IMR-90 (cell line): ENCODE results near the gene MYOCD. TPM values are rescaled to one million over a fixed set of nuclear protein-coding genes. Genes with fewer than 3 reads are reported as not detected.

Experiments
- ATAC-seq: fragments of 200-7000 bp; cut with Tn5 transposase; 2 replicates; pipeline ENCODE4 v1.9.1; 2020; ENCODE audit warnings: low read depth, mild to moderate bottlenecking, moderate library complexity
- BruUV-seq: library from RNA; stranded (reverse); fragments of 400-500 nt; replicated peaks from 2 replicates; lab custom pipeline; 2021; lab: Mats Ljungman, UMichigan
- CTCF ChIA-PET: fragments of 300-600 bp; formaldehyde crosslinking; extraction: SDS; loops from one replicate; lab custom pipeline; 2021; ENCODE audit warnings: antibody characterized with exemption; lab: Yijun Ruan, JAX
- POLR2A ChIA-PET: fragments of 300-600 bp; sonication (Branson Sonifier 250); formaldehyde crosslinking; loops from one replicate; lab custom pipeline; 2022; ENCODE audit warnings: antibody characterized with exemption; ENCODE audit not compliant: unreplicated experiment; lab: Charles Lee
- DNase-seq: peaks from one replicate; pipeline ENCODE4 v3.0.0; 2013
- H2AFZ ChIP-seq: replicated peaks from 2 replicates; pipeline ENCODE3; 2013; ENCODE audit warnings: low read length, mild to moderate bottlenecking; ENCODE audit not compliant: poor library complexity
- H2AK5ac ChIP-seq: 2 replicates; pipeline ENCODE4 v1.6.1; 2013; ENCODE audit warnings: low read depth, low read length, inconsistent platforms
- H2AK9ac ChIP-seq: replicated peaks from 2 replicates; pipeline ENCODE3; 2013; ENCODE audit warnings: mild to moderate bottlenecking, low read depth, low read length, moderate library complexity; ENCODE audit not compliant: poor library complexity
- H2BK120ac ChIP-seq: 2 replicates; pipeline ENCODE4 v1.6.1; 2013; ENCODE audit warnings: low read depth, low read length, inconsistent platforms
- H2BK15ac ChIP-seq: 3 replicates; pipeline ENCODE4 v1.6.1; 2013; ENCODE audit warnings: low read depth, low read length, inconsistent platforms
- H2BK20ac ChIP-seq: 2 replicates; pipeline ENCODE4 v1.6.1; 2013; ENCODE audit warnings: low read depth, mild to moderate bottlenecking, inconsistent platforms, low read length, moderate library complexity
- H2BK5ac ChIP-seq: 2 replicates; pipeline ENCODE4 v1.6.1; 2013; ENCODE audit warnings: mild to moderate bottlenecking, low read depth, low read length, inconsistent platforms; ENCODE audit not compliant: poor library complexity, severe bottlenecking
- H3K14ac ChIP-seq: replicated peaks from 2 replicates; pipeline ENCODE4 v1.6.1; 2013; ENCODE audit warnings: low read depth, low read length, inconsistent platforms
- H3K18ac ChIP-seq: 2 replicates; pipeline ENCODE4 v1.6.1; 2013; ENCODE audit warnings: low read depth, low read length, control low read depth
- H3K23ac ChIP-seq: 2 replicates; pipeline ENCODE4 v1.6.1; 2013; ENCODE audit warnings: low read depth, low read length, inconsistent platforms
- H3K27ac ChIP-seq: 2 replicates; pipeline ENCODE4 v1.5.1; 2013; ENCODE audit warnings: mild to moderate bottlenecking, control low read depth, low read length; ENCODE audit not compliant: insufficient read depth
- H3K27me3 ChIP-seq: 2 replicates; pipeline ENCODE4 v1.6.1; 2013; ENCODE audit warnings: low read length; ENCODE audit not compliant: control insufficient read depth, insufficient read depth
- H3K36me3 ChIP-seq: 2 replicates; pipeline ENCODE4 v1.6.1; 2013; ENCODE audit warnings: low read length, mixed read lengths; ENCODE audit not compliant: control insufficient read depth, insufficient read depth
- H3K4ac ChIP-seq: 2 replicates; pipeline ENCODE4 v1.6.1; 2013; ENCODE audit warnings: low read depth, low read length, inconsistent platforms
- H3K4me1 ChIP-seq: 2 replicates; pipeline ENCODE4 v1.6.1; 2013; ENCODE audit warnings: low read length, mixed read lengths; ENCODE audit not compliant: control insufficient read depth, insufficient read depth
- H3K4me2 ChIP-seq: 2 replicates; pipeline ENCODE4 v1.6.1; 2013; ENCODE audit warnings: low read depth, mild to moderate bottlenecking, control low read depth, low read length, moderate library complexity
- H3K4me3 ChIP-seq: 2 replicates; pipeline ENCODE4 v1.5.1; 2013; ENCODE audit warnings: low read depth, mild to moderate bottlenecking, control low read depth, low read length, moderate library complexity; ENCODE audit not compliant: insufficient read depth
- H3K56ac ChIP-seq: 2 replicates; pipeline ENCODE4 v1.6.1; 2013; ENCODE audit warnings: low read length, inconsistent platforms; ENCODE audit not compliant: insufficient read depth; ENCODE audit errors: extremely low read depth
- H3K79me1 ChIP-seq, 2 experiments: 2 replicates each; pipeline ENCODE4 v1.6.1; 2013; ENCODE audit warnings: low read length in 2 of 2, inconsistent platforms in 1 of 2, low read depth in 1 of 2
- H3K9ac ChIP-seq: 2 replicates; pipeline ENCODE4 v1.6.1; 2013; ENCODE audit warnings: low read depth, low read length, control low read depth
- H3K9me1 ChIP-seq: 2 replicates; pipeline ENCODE4 v1.6.1; 2013; ENCODE audit warnings: low read length, inconsistent platforms; ENCODE audit not compliant: insufficient read depth
- H3K9me3 ChIP-seq: 2 replicates; pipeline ENCODE4 v1.6.1; 2013; ENCODE audit warnings: low read length; ENCODE audit not compliant: control insufficient read depth, insufficient read depth
- H4K20me1 ChIP-seq: 2 replicates; pipeline ENCODE4 v1.6.1; 2013; ENCODE audit warnings: low read length, inconsistent platforms; ENCODE audit not compliant: insufficient read depth
- H4K5ac ChIP-seq: 2 replicates; pipeline ENCODE4 v1.6.1; 2013; ENCODE audit warnings: mild to moderate bottlenecking, low read depth, low read length, control low read depth
- H4K8ac ChIP-seq, 2 experiments: 2 replicates each; pipeline ENCODE4 v1.6.1; 2013; ENCODE audit warnings: low read depth in 2 of 2, low read length in 2 of 2, control low read depth in 1 of 2, inconsistent platforms in 1 of 2
- H4K91ac ChIP-seq: 2 replicates; pipeline ENCODE4 v1.6.1; 2013; ENCODE audit warnings: low read depth, low read length, inconsistent platforms; ENCODE audit not compliant: insufficient read depth
- BHLHE40 ChIP-seq: fragments of 150-350 bp; IDR thresholded peaks from 2 replicates; pipeline ENCODE4 v1.6.1; 2016; ENCODE audit warnings: mild to moderate bottlenecking, low read depth, low read length
- CEBPB ChIP-seq: IDR thresholded peaks from 2 replicates; pipeline ENCODE4 v1.6.1; 2012; ENCODE audit warnings: low read depth, low read length, improper control_type of control experiment
- ELK1 ChIP-seq: fragments of 150-350 bp; IDR thresholded peaks from 2 replicates; pipeline ENCODE4 v1.6.1; 2016; ENCODE audit warnings: low read depth, mild to moderate bottlenecking, low read length, moderate library complexity, borderline replicate concordance
- SMC3 ChIP-seq: fragments of 150-350 bp; IDR thresholded peaks from 2 replicates; pipeline ENCODE4 v1.6.1; 2016; ENCODE audit warnings: low read depth, mild to moderate bottlenecking, antibody characterized with exemption, low read length, moderate library complexity
- WGBS, 2 experiments: methylation state at CpG; one replicate each; pipeline versions ENCODE4 v1.1.5 to v1.1.7; 2013; ENCODE audit warnings: missing lambda C conversion rate in 2 of 2; ENCODE audit not compliant: insufficient read length in 1 of 2; ENCODE audit errors: extremely low coverage in 2 of 2; 5-methylcytosine and 5-hydroxymethylcytosine counted together
- dilution Hi-C: fragments of 300-500 bp; cut with HindIII; formaldehyde crosslinking; loops from one replicate; pipeline ENCODE4 v1.14.3; 2018; ENCODE audit warnings: low sequenced_read_pairs; ENCODE audit not compliant: unreplicated experiment
- in situ Hi-C: fragments of 300-500 bp; cut with MboI; formaldehyde crosslinking; loops from 3 replicates; pipeline ENCODE4 v1.14.3; 2019; ENCODE audit warnings: low sequenced_read_pairs, inconsistent platforms, mixed read lengths
- intact Hi-C: fragments of 100-400 bp; cut with micrococcal nuclease; formaldehyde crosslinking; loops from 2 replicates; pipeline ENCODE4 v1.10.0; 2022
- polyA plus RNA-seq, 3 experiments: library from polyadenylated mRNA; depleted of rRNA; stranded (reverse); fragments of >200 nt; gene quantifications; 2 replicates each; pipeline ENCODE4 v1.2.3, GENCODE V29; 2012; ENCODE audit warnings: low replicate concordance in 1 of 3
- total RNA-seq: library from RNA; depleted of rRNA; stranded (reverse); fragments of >200 nt; gene quantifications from 2 replicates; pipeline ENCODE4 v1.2.3, GENCODE V29; 2012

MYOCD gene
- total and polyA plus RNA-seq, 2 of the 4 experiments (the other 2 are of a cell fraction): 10.6 to 20.1 TPM

DNA sequence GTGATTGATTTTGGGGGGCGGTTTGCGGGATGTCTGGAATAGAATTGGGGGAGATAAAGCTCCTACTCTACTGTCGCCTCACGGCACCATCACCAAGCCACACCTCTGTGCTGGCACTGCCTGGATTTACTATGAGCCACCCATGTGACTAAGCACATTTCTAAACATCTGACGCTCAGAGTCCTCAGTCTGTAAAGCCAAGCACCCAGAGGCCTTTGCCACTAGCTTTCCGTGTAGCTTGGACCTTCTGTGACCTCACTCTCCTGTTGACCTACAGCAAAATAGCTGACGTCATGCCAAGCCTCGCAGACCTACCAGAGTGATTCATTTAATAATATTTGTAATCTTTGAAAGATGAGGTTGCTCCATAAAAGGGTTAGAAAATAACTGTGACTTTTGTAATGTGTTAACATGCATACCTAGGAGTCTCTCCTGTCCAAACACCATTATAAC, 38.5 kb upstream of the MYOCD start (continued):
- no peak for TF ChIP-seq ELK1

- Histone ChIP-seq H2AFZ (peak overlapping the region; percentile 33), H2BK5ac (peak overlapping the region; percentile 95), H3K27me3 (no peaks in the 10 kb centered on the region), H3K4ac (peak overlapping the region; percentile 98), H3K14ac (peak overlapping the region; percentile 90; the same call in 1 of the 2 replicates), H2BK15ac (peak overlapping the region; percentile 87; the same call in 1 of the 3 replicates), H4K20me1 (no peaks in the 10 kb centered on the region), H3K4me3 (no peak overlapping the region), H3K4me2 (peak overlapping the region; percentile 52; the same call in 1 of the 2 replicates), H3K9ac (no peak overlapping the region; the same call in 1 of the 2 replicates), H2BK20ac (peak overlapping the region; percentile 99), H4K91ac (peak overlapping the region; percentile 96), H3K9me1 (peaks cover 8% of the 10 kb centered on the region), H3K56ac (peak overlapping the region; percentile 85), H3K36me3 (no peaks in the 10 kb centered on the region), H2AK9ac (no peak overlapping the region), H3K9me3 (no peaks in the 10 kb centered on the region), H3K23ac (peak overlapping the region; percentile 93), H3K27ac (peak overlapping the region; percentile 89), H2AK5ac (peak overlapping the region; percentile 48), H4K5ac (peak overlapping the region; percentile 29; the same call in 1 of the 2 replicates), H3K4me1 (peaks cover 12% of the 10 kb centered on the region), H3K18ac (peak overlapping the region; percentile 99), H3K79me1 (peaks cover 0 to 10% of the 10 kb centered on the region in 2 experiments; a peak in 2 of 4 replicates), H4K8ac (peak overlapping the region; percentile 83 to 90), H2BK120ac (peak overlapping the region; percentile 98)
- WGBS, 2 experiments: no CpG with 5 or more reads among the region's 5 CpGs
- in situ Hi-C loops (no loop called here), dilution Hi-C loops (no loop called here), intact Hi-C loops (no loop called here)
- DNase-seq (peak; percentile 83), ATAC-seq (peak; percentile 36)
- POLR2A ChIA-PET: no interaction called here
- CTCF ChIA-PET: interaction anchor here (0.6 to 1.6 kb wide), 2 partner anchors 39 to 525 kb away, joined by 4 read pairs; no protein-coding TSS in a partner anchor
- TF ChIP-seq CEBPB (peak; percentile 93), BHLHE40 (no peak), SMC3 (no peak)
- BruUV-seq: no TSS peak
Observed at GRCh38 chr17:12627781-12628451, 37.8 kb upstream of the MYOCD start.
